HEK293T (cell line): ENCODE results near the gene ARHGEF16.

Experiments
- ARNT ChIP-seq: fragments of 450-650 bp; IDR thresholded peaks from 2 replicates; pipeline ENCODE4 v1.6.1; 2017; ENCODE audit warnings: mild to moderate bottlenecking
- BHLHE40 ChIP-seq: fragments of 450-650 bp; IDR thresholded peaks from 2 replicates; pipeline ENCODE4 v1.6.1; 2016; ENCODE audit warnings: mild to moderate bottlenecking, moderate library complexity, borderline replicate concordance
- FOXM1 ChIP-seq: fragments of 450-650 bp; IDR thresholded peaks from 2 replicates; pipeline ENCODE4 v1.6.1; 2017; ENCODE audit warnings: mild to moderate bottlenecking, borderline replicate concordance
- LEF1 ChIP-seq: fragments of 450-650 bp; IDR thresholded peaks from 2 replicates; pipeline ENCODE4 v1.6.1; 2017; ENCODE audit warnings: mild to moderate bottlenecking, borderline replicate concordance
- NFRKB ChIP-seq: fragments of 450-650 bp; IDR thresholded peaks from 2 replicates; pipeline ENCODE4 v1.6.1; 2016; ENCODE audit warnings: mild to moderate bottlenecking, moderate library complexity
- PKNOX1 ChIP-seq: fragments of 450-650 bp; IDR thresholded peaks from 2 replicates; pipeline ENCODE4 v1.6.1; 2016
- SP1 ChIP-seq: fragments of 450-650 bp; IDR thresholded peaks from 2 replicates; pipeline ENCODE4 v1.6.1; 2017
- SUZ12 ChIP-seq: fragments of 450-650 bp; IDR thresholded peaks from 2 replicates; pipeline ENCODE4 v1.6.1; 2016; ENCODE audit warnings: mild to moderate bottlenecking

GRCh38 chr1:3472906-3473305, 18.4 kb downstream of the ARHGEF16 start:
- TF ChIP-seq BHLHE40 (no peak), ARNT (no peak), LEF1 (no peak), PKNOX1 (no peak), SP1 (no peak), NFRKB (no peak), SUZ12 (no peak), FOXM1 (no peak)
